Activated T-cell treated with anti-CD3 and anti-CD28 coated beads for 24 hours (primary cell): Measurements from ENCODE around the gene ADAM23.

Source experiments
- DNase-seq: peaks from one replicate; pipeline ENCODE4 v3.0.0-alpha.2; 2020; ENCODE audit warnings: low read depth

ADAM23 gene

DNA sequence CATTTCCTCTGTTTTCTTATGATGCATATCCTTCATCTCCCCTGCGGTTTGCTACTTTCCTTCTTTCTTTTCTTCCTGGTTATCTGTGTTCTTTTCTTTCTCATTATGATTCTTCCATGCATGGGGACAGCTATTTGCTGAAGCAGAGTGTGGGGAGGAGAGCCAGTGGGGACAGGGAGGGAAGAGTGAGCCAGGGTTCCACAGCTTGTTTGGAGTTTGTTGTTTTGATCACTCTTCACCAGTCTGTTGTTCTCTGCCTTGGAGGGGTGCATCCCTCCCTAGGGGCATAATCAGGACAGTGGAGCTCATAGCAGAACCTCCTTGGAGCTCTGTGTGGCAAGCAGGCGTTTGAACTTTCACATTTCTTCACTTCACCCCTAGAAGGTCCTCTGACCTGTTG, 68.0 kb downstream of the ADAM23 start:
- DNase-seq = no peak

DNA sequence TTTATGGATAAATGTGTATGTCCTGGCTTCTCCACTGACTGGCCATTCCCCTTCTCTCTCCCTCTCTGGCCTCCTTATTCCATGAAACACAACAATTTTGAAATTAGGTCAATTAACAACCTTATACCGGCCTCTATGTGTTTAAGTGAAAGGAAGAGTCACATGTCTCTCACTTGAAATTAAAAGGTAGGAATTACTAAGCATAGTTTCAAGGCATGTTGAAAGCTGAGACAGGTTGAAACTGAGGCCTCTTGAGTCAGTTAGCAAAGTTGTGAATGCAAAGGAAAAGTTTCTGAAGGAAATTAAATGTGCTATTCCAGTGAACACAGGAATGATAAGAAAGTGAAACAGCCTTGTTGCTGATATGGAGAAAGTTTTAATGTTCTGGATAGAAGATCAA, 69.7 kb downstream of the ADAM23 start:
- no peak for DNase-seq

DNA sequence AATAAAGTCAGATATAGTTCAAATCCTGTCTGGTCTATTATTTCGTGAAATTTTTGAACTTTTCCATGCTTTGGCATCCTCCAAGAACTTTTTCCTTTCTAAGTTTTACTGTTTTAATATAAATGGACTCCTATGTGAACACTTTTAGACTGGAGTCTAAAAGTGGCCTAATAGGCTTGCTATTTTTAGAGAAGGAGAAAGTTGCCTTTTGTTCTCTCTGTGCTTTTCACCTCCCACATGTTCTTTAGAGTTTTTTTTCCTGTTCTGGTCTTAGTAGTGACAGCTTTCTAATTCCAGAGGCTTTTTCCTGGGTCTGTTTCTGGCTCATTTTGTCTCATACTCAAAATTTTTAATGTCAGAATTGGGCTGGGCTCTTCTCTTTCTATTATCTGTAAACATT, 72.2 kb downstream of the ADAM23 start:
- no peak for DNase-seq

DNA sequence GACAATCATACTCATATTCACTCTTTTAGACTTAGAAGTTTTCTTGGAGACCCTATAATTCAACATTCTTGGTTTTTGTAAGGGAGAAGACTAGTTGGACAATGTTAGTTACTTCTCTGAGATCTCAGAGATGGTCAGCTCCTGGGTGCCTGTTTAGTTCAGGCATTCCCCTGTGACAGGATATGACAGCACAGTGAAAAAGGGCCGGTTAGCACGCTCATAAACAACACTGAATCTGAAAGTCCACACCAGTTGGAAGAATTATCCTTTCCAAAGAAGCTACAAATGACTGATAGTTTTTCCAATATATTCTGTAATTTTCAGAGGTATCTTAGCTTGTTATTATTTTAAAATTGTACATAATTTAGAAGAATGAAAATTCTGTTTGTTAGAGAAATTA, 75.7 kb downstream of the ADAM23 start:
- no peak for DNase-seq

DNA sequence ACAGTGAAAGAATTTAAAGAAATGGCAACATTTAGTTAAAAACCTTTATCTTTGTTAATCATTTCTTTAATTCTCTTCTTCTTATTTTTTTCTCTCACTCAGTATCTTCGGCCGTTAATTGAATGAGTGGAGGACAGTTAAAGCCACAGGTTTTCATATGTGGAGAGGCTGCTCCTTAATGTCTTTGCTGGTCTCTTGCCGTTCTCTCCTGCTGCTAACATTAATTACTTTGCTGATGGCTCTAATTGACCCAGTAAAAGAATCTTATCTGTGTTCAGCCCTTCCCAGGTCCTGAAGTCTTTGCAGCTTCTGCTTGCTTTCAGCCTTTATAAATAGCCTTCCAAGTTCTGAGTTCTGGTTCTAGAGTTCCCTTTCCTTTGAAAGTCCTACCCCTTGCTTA, 77.1 kb downstream of the ADAM23 start:
- DNase-seq = no peak

DNA sequence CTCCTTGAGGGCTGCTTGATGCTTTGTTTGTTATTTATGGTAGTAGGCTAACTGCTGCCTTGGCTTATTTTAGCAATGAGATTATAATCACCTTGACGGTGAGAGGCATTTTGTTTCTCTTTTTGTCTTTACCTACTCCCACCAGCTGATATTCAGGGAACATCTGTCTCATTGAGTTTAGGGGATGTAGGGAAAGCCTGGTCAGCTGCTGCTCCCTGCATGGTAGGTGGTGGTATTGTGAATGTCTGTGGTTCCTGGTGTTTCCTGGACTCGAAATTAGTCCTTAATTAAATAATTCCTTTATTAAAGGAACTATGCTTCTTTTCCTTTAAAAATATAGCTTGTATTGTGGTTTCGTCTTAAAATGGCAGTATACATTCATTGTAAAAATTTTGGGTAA, 77.8 kb downstream of the ADAM23 start:
- no peak for DNase-seq

DNA sequence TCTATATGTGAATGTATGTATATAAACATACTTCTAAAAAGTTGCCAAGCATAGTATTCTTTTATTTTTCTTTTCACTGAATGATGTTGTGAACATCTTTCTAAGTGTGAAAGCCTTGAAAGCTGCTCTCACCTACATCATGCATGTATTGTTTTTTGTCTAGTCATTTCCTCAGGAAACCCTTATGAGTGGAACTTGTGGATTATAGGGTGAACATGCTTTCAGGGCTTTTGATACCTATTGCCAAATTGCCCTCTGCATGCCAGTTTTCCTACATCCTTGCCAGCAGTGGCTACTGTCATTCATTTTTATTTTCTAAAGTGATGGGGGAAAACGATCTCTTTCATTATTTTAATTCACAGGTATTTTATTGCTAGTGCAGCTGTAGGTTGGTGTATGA, 78.3 kb downstream of the ADAM23 start:
- no peak for DNase-seq

DNA sequence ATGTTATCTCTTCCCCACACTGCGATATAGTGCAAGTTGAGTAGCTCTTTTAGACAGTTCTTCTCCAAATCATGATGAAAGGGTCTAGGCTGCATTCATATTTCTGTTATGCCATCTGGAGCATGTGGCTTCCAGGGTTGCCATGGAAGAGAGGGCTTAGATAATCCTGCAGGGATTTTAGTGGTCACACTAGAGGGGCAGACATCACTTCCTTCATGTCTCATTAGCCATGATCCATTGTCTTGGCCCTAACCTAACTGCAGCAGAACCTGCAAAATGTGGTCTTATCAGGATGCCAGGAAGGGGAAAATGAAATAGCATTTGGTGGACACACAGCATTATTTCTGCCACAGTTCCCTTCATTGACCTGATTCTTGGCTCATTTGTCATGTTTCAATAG, 83.1 kb downstream of the ADAM23 start:
- no peak for DNase-seq

DNA sequence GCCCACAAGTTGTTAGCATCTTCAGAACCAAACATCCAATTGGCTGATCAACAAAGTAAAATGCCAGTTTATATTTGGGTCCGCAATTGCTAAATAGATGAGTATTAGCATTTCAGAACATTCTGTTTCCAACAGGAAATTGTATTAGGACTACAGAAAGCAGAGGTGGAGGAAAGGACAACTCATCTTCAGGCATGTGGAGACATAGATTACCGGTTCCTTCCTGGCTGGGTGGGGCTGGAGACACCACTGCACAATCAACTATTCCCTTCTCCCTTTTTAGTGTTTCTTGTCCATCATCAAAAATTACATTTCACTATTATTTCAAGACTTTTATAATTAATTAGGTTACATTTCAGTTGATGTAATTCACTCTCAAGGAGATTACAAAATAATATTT, 83.8 kb downstream of the ADAM23 start:
- no peak for DNase-seq

DNA sequence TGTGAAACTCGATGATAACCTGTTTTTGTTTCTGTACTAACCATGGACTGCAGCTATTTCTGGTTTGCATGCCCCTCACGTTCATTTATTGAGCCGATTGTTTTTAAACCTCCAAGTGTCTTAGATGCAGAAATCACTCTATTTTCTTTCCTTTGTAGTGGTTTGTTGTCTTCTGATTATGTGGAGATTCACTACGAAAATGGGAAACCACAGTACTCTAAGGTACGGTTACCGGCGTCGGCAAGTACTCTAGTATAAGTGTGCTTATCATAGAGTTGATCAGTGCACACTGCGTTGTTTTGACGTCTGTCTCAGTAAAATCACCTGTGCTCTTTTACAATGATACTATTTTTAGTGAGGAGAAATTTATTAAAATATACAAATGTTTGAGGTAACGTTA, 87.4 kb downstream of the ADAM23 start:
- no peak for DNase-seq

DNA sequence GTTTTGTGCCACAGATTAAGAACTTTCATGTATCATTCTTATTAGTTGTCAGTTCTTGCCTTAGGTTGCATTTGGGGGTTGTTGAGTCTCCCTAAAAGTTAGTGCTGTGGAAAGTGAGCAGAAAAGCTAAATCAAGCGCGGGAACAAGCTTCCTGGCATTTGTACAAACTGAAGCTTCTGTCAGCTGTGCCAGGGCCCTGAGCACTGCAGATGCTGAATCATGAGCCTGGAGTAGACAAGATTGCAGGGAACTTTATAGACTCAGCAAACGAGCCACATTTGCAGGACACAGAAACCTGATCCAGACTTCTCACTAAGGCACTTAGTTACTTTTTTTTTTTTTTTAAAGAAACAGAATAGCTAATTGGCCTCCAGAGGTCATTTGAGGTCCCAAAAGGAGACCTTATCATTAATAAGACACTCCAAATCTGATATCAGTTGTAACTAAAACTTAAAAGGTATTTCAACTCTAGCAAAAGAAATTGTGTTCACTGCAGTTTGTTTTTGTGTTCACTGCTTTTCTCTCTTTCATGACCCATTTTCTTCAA, 88.7 kb downstream of the ADAM23 start:
- no peak for DNase-seq

DNA sequence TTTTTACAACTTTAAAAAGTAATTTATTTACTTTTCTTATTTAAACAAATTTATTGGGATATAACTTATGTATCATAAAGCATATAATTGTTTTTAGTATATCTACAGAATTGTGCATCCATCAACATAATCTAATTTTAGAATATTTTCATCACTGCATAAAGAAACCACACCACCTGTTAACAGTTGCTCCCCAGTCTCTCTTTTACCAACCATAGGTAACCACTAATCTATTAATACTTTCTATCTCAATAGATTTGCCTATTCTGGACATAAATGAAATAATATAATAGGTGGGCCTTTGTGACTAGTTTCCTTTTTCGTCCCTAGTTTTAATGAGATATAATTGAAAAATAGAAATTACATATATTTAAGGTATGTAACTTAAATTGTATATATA, 90.6 kb downstream of the ADAM23 start:
- no peak for DNase-seq

DNA sequence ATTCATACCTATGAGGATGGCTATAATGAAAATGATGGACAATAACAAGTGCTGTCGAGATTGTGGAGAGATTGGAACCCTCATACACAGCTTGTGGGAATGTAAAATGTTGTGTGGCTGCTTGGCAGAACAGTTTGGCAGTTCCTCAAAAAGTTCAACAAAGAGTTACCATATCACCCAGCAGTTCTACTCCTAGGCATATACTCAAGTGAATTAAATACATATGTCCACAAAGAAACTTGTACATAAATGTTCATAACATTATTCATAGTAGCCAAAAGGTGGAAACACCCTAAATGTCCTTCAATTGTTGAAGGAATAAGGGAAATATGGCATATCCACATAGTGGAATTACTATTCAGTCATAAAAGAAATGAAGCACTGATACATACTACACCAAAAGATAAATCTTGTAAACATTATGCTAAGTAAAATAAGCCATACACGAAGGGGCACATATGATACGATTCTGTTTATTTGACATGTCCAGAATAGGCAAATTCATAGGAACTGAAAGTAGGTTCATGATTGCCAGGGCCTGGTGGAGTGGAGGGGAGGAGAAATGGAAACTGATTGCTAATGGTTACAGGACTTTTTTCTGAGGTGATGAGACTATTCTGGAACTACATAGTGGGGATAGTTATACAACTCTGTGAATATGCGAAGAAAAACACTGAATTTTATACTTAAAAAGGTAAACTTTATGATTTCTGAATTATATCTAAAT, 92.1 kb downstream of the ADAM23 start:
- DNase-seq = no peak

DNA sequence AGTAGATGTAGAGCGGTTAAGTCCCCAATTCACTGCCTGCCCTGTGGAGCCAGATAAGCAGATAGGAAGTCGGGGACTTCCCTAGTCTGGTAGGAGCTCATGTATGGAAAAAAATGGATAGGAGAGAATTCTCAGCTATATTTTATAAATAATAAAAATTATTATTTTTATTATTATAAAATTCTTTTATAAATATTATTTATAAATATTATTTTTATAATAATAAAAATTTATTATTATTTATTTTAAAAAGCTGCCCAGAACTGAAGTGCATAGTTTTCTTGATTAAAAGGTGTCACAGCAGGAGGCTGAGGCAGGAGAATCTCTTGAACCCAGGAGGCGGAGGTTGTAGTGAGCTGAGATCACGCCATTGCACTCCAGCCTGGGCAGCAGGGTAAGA, 97.4 kb downstream of the ADAM23 start:
- DNase-seq = no peak

DNA sequence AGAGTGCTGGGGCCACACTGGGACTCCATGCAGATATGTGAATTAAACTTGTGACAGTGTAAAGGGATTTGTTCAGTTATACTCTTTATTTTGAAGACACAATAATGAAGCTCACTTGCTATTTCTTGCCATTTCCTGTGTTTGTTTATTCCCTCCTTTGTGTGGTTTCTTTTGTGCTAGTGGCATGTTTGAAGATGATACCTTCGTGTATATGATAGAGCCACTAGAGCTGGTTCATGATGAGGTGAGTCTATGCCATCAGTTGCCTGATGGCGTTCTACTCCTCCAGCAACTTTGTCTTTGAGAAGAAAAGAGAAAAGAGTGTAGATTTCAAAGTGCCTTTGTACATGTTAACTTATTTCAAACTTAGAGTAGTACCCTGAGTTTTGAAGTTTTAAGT, 99.7 kb downstream of the ADAM23 start:
- no peak for DNase-seq

DNA sequence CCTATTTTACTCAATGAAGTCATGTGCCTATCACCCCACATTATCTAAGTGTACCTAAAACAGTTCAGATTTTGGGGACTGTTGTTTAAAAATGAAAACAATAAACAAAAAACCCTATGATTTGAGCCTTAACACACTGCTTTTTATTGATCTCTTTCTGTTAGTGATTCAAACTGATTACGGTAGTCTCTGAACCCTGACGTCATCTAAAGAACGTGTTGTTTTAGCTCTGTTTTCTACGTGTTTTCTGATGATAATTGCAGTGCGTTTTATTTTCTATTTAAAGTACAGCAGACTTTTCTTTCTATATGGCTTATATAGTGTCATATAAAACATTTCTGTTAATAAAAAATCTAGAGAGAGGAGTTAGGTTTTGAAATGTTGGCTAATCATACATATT, 105.1 kb downstream of the ADAM23 start:
- DNase-seq = no peak

DNA sequence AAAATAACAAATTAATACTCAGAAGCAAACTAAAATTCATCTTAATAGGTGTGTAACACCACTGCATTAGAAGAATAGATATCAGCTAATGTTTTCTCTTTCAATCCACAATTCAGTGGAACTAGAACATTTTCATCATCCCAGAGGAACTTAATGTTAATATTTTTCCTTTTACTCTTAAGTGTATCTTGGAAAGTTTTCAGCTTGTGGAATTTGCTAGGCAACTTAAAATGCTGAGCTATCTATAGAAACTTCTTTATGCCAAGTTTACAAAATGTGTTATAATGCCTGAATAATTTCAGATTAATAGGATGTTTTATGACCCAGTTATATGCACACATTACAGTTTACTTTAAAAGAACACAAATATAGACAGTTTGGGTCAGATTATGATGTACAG, 112.4 kb downstream of the ADAM23 start:
- no peak for DNase-seq

DNA sequence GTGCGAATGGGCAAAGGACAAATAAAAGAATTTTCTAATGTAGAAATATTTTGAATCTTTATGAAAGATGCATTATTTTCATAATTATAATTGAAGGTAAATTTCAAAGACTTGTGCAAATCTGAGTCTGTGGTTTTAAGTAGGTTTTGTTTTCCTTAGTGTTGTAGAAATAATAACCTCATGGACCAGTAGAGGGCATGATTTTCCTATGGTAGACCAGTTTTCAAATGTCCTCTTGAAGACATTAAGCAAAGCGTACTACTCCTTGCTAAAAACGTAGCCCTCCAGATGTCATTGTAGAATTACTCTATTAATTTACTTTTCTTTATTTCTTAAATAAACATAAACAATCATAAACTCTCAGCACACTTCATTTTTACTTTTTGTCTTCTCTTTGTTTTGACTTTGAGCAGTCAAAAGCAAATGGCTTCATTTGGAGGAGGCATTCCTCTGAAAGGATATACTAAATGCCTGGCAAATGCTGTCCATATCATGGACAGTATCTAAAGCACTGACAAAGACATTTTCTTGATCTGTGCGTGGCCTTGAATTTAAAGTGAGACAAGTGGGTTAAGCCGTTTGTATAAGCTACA, 113.1 kb downstream of the ADAM23 start:
- no peak for DNase-seq

DNA sequence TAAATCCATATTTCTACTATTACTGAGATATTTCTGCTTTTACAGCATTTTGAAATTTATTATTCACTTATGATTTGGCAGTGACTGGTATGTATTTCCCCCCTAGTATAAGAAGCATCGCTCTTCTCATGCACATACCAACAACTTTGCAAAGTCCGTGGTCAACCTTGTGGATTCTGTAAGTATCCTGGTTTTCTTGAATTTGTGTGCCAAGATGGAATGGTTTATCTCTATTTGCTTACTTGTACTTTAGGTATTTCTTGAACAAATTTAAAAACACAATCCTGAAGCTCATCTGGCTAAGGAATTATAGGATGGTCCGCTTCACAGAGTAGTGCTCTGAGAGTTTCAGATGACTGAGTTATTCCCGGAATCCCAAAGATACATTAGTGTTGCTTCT, 114.0 kb downstream of the ADAM23 start:
- DNase-seq = no peak

DNA sequence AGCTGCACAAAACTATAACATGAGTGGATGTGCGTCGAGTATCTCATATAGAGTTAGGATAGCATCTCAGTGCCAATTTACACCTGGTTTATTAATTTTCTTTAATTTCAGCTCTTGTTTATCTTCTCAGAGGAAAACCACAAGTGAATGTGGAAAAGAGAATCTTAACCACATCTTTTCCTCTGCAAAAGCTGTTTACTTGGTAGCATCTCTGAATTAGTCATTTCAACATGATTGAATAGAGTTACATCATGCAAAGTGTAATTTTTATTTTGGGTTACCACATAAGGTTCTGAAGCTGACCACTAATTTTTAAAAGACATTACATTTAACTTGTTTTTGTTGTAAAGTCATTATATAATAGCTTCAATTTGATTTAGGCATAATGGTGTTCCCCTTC, 115.2 kb downstream of the ADAM23 start:
- no peak for DNase-seq

DNA sequence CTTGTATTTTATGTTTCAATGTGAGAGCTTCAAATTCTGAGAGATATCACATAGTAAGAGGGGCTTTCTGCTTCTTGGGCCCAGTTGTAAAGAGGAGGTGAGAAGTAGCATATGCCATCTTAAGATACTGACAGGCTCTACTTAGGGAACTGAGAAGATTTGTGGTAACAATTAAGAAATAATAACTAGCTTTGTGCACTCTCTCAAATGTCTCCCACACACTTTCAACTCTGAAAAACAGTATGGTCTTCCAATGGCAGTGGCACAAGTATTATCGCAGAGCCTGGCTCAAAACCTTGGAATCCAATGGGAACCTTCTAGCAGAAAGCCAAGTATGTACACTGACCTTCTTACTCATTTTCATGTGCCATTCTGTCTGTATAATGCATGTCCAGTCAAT, 118.6 kb downstream of the ADAM23 start:
- DNase-seq = no peak

DNA sequence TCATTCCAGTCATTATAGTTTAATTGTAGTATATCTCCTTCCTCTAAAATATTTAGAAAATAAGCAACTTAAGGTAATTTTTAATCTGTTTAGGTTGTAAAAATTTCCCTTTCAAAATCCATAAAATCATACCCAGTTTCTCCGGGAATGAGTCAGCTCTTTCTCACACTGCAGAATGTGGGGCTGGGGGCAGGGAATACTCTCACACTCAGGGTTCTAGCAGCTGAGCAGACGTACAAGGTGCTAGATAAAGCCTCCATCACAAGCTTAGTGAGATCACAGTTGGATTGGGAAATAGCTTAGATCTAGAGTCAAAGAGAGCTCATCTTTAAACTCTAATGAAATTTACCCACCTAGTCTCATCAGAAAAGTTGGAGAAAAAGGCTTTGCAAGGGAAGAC, 119.0 kb downstream of the ADAM23 start:
- no peak for DNase-seq

DNA sequence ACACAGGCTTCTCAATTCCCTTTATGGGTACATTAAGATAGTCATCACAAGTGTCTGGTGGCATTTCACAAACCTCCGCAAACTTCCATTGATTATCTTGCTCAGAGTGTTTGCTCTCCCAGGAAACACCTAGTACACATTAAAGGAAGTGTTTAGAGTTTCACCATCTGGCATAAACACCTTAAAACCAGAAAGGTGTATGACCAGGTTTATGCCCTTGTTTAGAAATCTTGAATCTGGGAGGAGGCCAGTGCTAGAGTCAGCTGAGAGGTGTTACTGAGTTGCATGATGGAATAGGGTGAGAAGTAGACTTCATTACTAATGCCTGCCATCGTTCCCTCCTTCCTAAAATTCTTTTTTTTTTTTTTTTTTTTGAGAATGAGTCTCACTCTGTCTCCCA, 120.0 kb downstream of the ADAM23 start:
- no peak for DNase-seq

DNA sequence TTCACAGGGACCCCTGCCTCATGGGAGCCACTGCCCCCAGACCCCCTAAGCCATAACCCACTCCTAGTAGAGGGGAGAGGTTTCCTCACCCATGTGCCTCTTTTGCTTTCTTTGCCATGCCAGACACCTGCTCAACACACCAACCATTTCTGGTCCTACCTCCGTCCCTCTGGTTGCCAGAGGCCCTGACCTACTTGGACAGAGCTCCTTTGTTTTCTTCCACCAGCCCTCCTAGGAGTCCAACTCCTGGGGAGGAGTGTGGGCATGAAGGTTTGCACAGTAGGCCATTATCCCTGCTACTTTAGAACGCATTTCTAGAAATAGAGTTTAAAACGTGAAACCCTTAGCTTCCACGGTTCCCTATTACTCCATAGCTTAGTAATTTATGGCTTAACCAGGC, 122.3 kb downstream of the ADAM23 start:
- no peak for DNase-seq
